Activated CD4-positive, alpha-beta T cell treated with anti-CD3 and anti-CD28 coated beads, Interleukin-2, amount 10 ng/mL, durations not matched to agents 24 days and 14 days (primary cell): Measurements from ENCODE around the gene FOXL3. TPM values are rescaled to one million over a fixed set of nuclear protein-coding genes. Genes with fewer than 3 reads are reported as not detected.

ENCODE experiments used
- DNase-seq: peaks from one replicate; pipeline ENCODE4 v3.0.0; 2022
- H3K27ac Mint-ChIP-seq: one replicate; pipeline ENCODE4 v1.8.0; 2022; ENCODE audit warnings: mild to moderate bottlenecking, mixed read lengths
- H3K27me3 Mint-ChIP-seq: one replicate; pipeline ENCODE4 v1.8.0; 2022; ENCODE audit warnings: mixed read lengths
- H3K36me3 Mint-ChIP-seq: one replicate; pipeline ENCODE4 v1.8.0; 2022; ENCODE audit warnings: low read depth, mild to moderate bottlenecking, mixed read lengths
- H3K4me1 Mint-ChIP-seq: one replicate; pipeline ENCODE4 v1.8.0; 2021; ENCODE audit warnings: mixed read lengths
- H3K4me3 Mint-ChIP-seq: one replicate; pipeline ENCODE4 v1.8.0; 2022; ENCODE audit warnings: mild to moderate bottlenecking, moderate library complexity, mixed read lengths
- H3K9me3 Mint-ChIP-seq: one replicate; pipeline ENCODE4 v1.8.0; 2021; ENCODE audit warnings: mixed read lengths
- intact Hi-C: fragments of 100-400 bp; cut with micrococcal nuclease; formaldehyde crosslinking; loops from one replicate; pipeline ENCODE4 v1.15.1; 2023
- total RNA-seq: library from RNA; stranded (reverse); gene quantifications from 2 replicates; pipeline ENCODE4 v1.2.3, GENCODE V29; 2022

The FOXL3 gene
- total RNA-seq, 1 donor from 2014 or later, result not detected

GRCh38 chr7:251005-251404, 39.0 kb upstream of the FOXL3 start:
- Mint-ChIP-seq H3K27ac (no peak overlapping the region), H3K4me1 (no peaks in the 10 kb centered on the region), H3K9me3 (no peaks in the 10 kb centered on the region), H3K36me3 (no peaks in the 10 kb centered on the region), H3K4me3 (no peak overlapping the region), H3K27me3 (no peaks in the 10 kb centered on the region)
- intact Hi-C loops, result no loop called here
- DNase-seq, result no peak

- no peak overlapping the region for H3K27ac Mint-ChIP-seq
- intact Hi-C loops, result no loop called here
- no peaks in the 10 kb centered on the region for H3K4me1 Mint-ChIP-seq
- H3K27me3 Mint-ChIP-seq, result no peaks in the 10 kb centered on the region
- no peak for DNase-seq
- no peaks in the 10 kb centered on the region for H3K9me3 Mint-ChIP-seq
- H3K4me3 Mint-ChIP-seq, result no peak overlapping the region
- no peaks in the 10 kb centered on the region for H3K36me3 Mint-ChIP-seq
Observed at GRCh38 chr7:251446-252175, 38.4 kb upstream of the FOXL3 start.

- no peaks in the 10 kb centered on the region for H3K36me3 Mint-ChIP-seq
- intact Hi-C loops, result no loop called here
- no peaks in the 10 kb centered on the region for H3K27me3 Mint-ChIP-seq
- DNase-seq, result no peak
- H3K9me3 Mint-ChIP-seq, result no peaks in the 10 kb centered on the region
- no peak overlapping the region for H3K27ac Mint-ChIP-seq
- no peaks in the 10 kb centered on the region for H3K4me1 Mint-ChIP-seq
- H3K4me3 Mint-ChIP-seq, result no peak overlapping the region
Observed at GRCh38 chr7:252216-252965, 37.6 kb upstream of the FOXL3 start.

GRCh38 chr7:252981-253380, 37.0 kb upstream of the FOXL3 start:
- Mint-ChIP-seq H3K27me3 (no peaks in the 10 kb centered on the region), H3K27ac (no peak overlapping the region), H3K36me3 (no peaks in the 10 kb centered on the region), H3K4me3 (no peak overlapping the region), H3K4me1 (no peaks in the 10 kb centered on the region), H3K9me3 (no peaks in the 10 kb centered on the region)
- intact Hi-C loops, result no loop called here
- no peak for DNase-seq

- Mint-ChIP-seq H3K27ac (no peak overlapping the region), H3K4me3 (no peak overlapping the region), H3K36me3 (no peaks in the 10 kb centered on the region), H3K9me3 (no peaks in the 10 kb centered on the region), H3K4me1 (no peaks in the 10 kb centered on the region), H3K27me3 (no peaks in the 10 kb centered on the region)
- intact Hi-C loops, result no loop called here
- DNase-seq, result no peak
Observed at GRCh38 chr7:253581-254336, 36.2 kb upstream of the FOXL3 start.

- H3K27ac Mint-ChIP-seq, result no peak overlapping the region
- H3K4me3 Mint-ChIP-seq, result no peak overlapping the region
Observed at GRCh38 chr7:254337-255037, 35.5 kb upstream of the FOXL3 start.

GRCh38 chr7:255038-255435, 34.9 kb upstream of the FOXL3 start:
- no peak overlapping the region for H3K27ac Mint-ChIP-seq
- no peaks in the 10 kb centered on the region for H3K9me3 Mint-ChIP-seq
- intact Hi-C loops, result no loop called here
- no peaks in the 10 kb centered on the region for H3K4me1 Mint-ChIP-seq
- H3K4me3 Mint-ChIP-seq, result no peak overlapping the region
- H3K27me3 Mint-ChIP-seq, result no peaks in the 10 kb centered on the region
- no peak for DNase-seq
- H3K36me3 Mint-ChIP-seq, result no peaks in the 10 kb centered on the region

More at GRCh38 chr7:254337-255037, 35.5 kb upstream of the FOXL3 start:
- H3K36me3 Mint-ChIP-seq, result no peaks in the 10 kb centered on the region
- H3K27me3 Mint-ChIP-seq, result no peaks in the 10 kb centered on the region
- H3K9me3 Mint-ChIP-seq, result no peaks in the 10 kb centered on the region
- intact Hi-C loops, result no loop called here
- no peak for DNase-seq
- H3K4me1 Mint-ChIP-seq, result no peaks in the 10 kb centered on the region

- H3K4me1 Mint-ChIP-seq, result no peaks in the 10 kb centered on the region
Observed at GRCh38 chr7:255721-256361, 34.1 kb upstream of the FOXL3 start.

GRCh38 chr7:256461-256940, 33.5 kb upstream of the FOXL3 start:
- Mint-ChIP-seq H3K27ac (no peak overlapping the region), H3K4me1 (no peaks in the 10 kb centered on the region), H3K9me3 (no peaks in the 10 kb centered on the region), H3K36me3 (no peaks in the 10 kb centered on the region), H3K27me3 (no peaks in the 10 kb centered on the region), H3K4me3 (no peak overlapping the region)
- no peak for DNase-seq
- intact Hi-C loops, result no loop called here

More at GRCh38 chr7:255721-256361, 34.1 kb upstream of the FOXL3 start:
- intact Hi-C loops, result no loop called here
- Mint-ChIP-seq H3K4me3 (no peak overlapping the region), H3K27me3 (no peaks in the 10 kb centered on the region), H3K36me3 (no peaks in the 10 kb centered on the region), H3K27ac (no peak overlapping the region), H3K9me3 (no peaks in the 10 kb centered on the region)
- DNase-seq, result no peak

- Mint-ChIP-seq H3K4me3 (no peak overlapping the region), H3K36me3 (no peaks in the 10 kb centered on the region), H3K27ac (no peak overlapping the region), H3K27me3 (no peaks in the 10 kb centered on the region), H3K9me3 (no peaks in the 10 kb centered on the region), H3K4me1 (no peaks in the 10 kb centered on the region)
- intact Hi-C loops, result no loop called here
- no peak for DNase-seq
Observed at GRCh38 chr7:256981-257646, 32.9 kb upstream of the FOXL3 start.

- no peak for DNase-seq
- Mint-ChIP-seq H3K4me1 (no peaks in the 10 kb centered on the region), H3K27ac (no peak overlapping the region), H3K9me3 (peaks cover 4% of the 10 kb centered on the region), H3K4me3 (no peak overlapping the region), H3K36me3 (no peaks in the 10 kb centered on the region), H3K27me3 (no peaks in the 10 kb centered on the region)
- intact Hi-C loops, result no loop called here
Observed at GRCh38 chr7:257647-257992, 32.4 kb upstream of the FOXL3 start.

GRCh38 chr7:258476-259190, 31.3 kb upstream of the FOXL3 start:
- no peaks in the 10 kb centered on the region for H3K36me3 Mint-ChIP-seq
- H3K9me3 Mint-ChIP-seq, result peaks cover 4% of the 10 kb centered on the region
- H3K27me3 Mint-ChIP-seq, result no peaks in the 10 kb centered on the region
- intact Hi-C loops, result no loop called here
- H3K27ac Mint-ChIP-seq, result no peak overlapping the region
- DNase-seq, result no peak
- no peaks in the 10 kb centered on the region for H3K4me1 Mint-ChIP-seq
- no peak overlapping the region for H3K4me3 Mint-ChIP-seq
